ENCODE results near the gene RYR2.

GRCh38 chr1:237324226-237324625 lies 282.2 kb downstream of the RYR2 start:
- no peak for TF ChIP-seq EZH2 (IDR thresholded peaks at IDR 0.05; ENCODE audit: borderline replicate concordance, insufficient read depth, low read depth, low read length, poor library complexity, severe bottlenecking)
- TF ChIP-seq CTCF (IDR thresholded peaks at IDR 0.05), result no peak
